Measurements from ENCODE around the gene LMAN2L.

Gene LMAN2L

GRCh38 chr2:96760036-96760985 is 20.4 kb upstream of the LMAN2L start, which contains the start of gene CNNM4:
Gene CNNM4 (plus strand): TSS chr2:96760902. CDS start chr2:96761000, 98 bp downstream.
- peak; percentile 87 for DNase-seq

- DNase-seq, result no peak
Measured at GRCh38 chr2:96759548-96759947, 19.7 kb upstream of the LMAN2L start.

- DNase-seq, result no peak
Measured at GRCh38 chr2:96758987-96759386, 19.1 kb upstream of the LMAN2L start.

- no peak for DNase-seq
Measured at GRCh38 chr2:96757477-96757860, 17.6 kb upstream of the LMAN2L start.

- no peak for DNase-seq
Measured at GRCh38 chr2:96756788-96757476, 17.1 kb upstream of the LMAN2L start.

- no peak for DNase-seq
Measured at GRCh38 chr2:96754317-96754716, 14.5 kb upstream of the LMAN2L start.

GRCh38 chr2:96753661-96754282 is 13.9 kb upstream of the LMAN2L start:
- no peak for DNase-seq

GRCh38 chr2:96751800-96752199 is 11.9 kb upstream of the LMAN2L start:
- DNase-seq, result no peak

- no peak for DNase-seq
Measured at GRCh38 chr2:96747061-96747617, 7.3 kb upstream of the LMAN2L start.

- DNase-seq, result no peak
Measured at GRCh38 chr2:96739076-96739632, 710 bp downstream of the LMAN2L start.

GRCh38 chr2:96737831-96738230 is 2.0 kb downstream of the LMAN2L start:
- no peak for DNase-seq

GRCh38 chr2:96737251-96737650 is 2.6 kb downstream of the LMAN2L start:
- DNase-seq, result no peak

GRCh38 chr2:96734880-96735583 is 4.8 kb downstream of the LMAN2L start:
- no peak for DNase-seq

- no peak for DNase-seq
Measured at GRCh38 chr2:96733931-96734330, 5.9 kb downstream of the LMAN2L start.

- DNase-seq, result no peak
Measured at GRCh38 chr2:96730212-96730611, 9.7 kb downstream of the LMAN2L start.

GRCh38 chr2:96729748-96730147 is 10.1 kb downstream of the LMAN2L start:
- no peak for DNase-seq

GRCh38 chr2:96727431-96727830 is 12.4 kb downstream of the LMAN2L start:
- DNase-seq, result no peak

GRCh38 chr2:96726131-96726530 is 13.7 kb downstream of the LMAN2L start:
- DNase-seq, result no peak

- DNase-seq, result no peak
Measured at GRCh38 chr2:96716388-96716787, 23.5 kb downstream of the LMAN2L start.

GRCh38 chr2:96715658-96716057 is 24.2 kb downstream of the LMAN2L start:
- DNase-seq, result no peak

- DNase-seq, result no peak
Measured at GRCh38 chr2:96710985-96711384, 28.9 kb downstream of the LMAN2L start.

All from NCI-H1048 (cell line).